ENCODE data around the gene PPM1A.
A peak's percentile ranks its signal among the peaks of the same experiment; 100 is the strongest.

PPM1A gene

DNA sequence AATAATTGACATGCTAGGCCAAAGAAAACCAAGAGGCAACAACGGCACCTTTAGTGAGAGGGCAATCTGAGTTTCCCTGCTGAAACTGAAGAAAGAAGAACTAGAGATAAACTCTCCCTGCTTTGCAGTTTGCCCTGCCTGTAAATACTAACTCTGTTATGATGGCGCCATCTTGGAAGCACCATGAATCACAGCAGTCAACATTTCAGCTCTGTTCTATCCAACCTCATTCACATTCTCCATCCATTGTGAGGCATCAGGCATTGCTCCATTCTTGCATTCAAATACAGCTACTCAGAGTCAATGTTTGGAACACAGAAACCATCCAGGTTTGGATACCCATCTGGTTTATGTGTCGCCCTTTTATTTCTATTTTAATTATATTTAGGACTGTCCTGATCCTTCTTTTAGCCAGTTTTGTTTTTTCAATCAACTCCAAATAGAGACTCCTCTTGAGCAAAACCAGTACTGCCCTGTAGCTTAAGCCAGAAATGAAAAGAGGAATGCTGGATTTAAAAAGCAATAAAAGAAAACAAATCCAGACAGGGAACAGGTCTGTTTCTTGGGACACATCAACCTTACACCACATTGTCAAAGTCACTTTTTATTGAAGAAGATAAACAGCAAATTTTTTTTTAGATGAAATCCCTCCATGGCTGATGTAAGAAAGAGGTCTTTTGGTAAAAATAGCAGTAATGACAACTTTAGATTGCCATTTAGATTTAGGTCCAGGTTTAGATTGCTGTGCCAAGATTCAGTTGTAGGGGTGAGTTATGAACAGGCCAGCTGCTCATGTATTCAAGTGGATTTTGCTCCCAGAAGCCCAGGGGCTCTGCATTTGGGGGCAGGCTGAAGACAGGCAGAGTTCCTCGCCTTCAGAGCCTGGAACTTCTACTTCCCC lies 33.3 kb upstream of the PPM1A start:
- peaks cover 5% of the 10 kb centered on the region for H3K27me3 Mint-ChIP-seq
- no peak overlapping the region for H3K4me3 Mint-ChIP-seq
- DNase-seq (no peak), ATAC-seq (no peak)
- peaks cover 12% of the 10 kb centered on the region for H3K4me1 Mint-ChIP-seq
- H3K27ac Mint-ChIP-seq: no peak overlapping the region
- H3K36me3 Mint-ChIP-seq (ENCODE audit: low read depth): no peaks in the 10 kb centered on the region
- no peaks in the 10 kb centered on the region for H3K9me3 Mint-ChIP-seq

- H3K9me3 Mint-ChIP-seq: no peaks in the 10 kb centered on the region
- peaks cover 2% of the 10 kb centered on the region for H3K27me3 Mint-ChIP-seq
- no peak for DNase-seq
- H3K4me3 Mint-ChIP-seq: no peak overlapping the region
- no peak for ATAC-seq
- peaks cover 17% of the 10 kb centered on the region for H3K4me1 Mint-ChIP-seq
- H3K27ac Mint-ChIP-seq: no peak overlapping the region
- H3K36me3 Mint-ChIP-seq (ENCODE audit: low read depth): no peaks in the 10 kb centered on the region
These were observed 31.3 kb upstream of the PPM1A start for GRCh38 chr14:60217713-60218112.

GRCh38 chr14:60220084-60220483 lies 28.9 kb upstream of the PPM1A start:
- H3K27ac Mint-ChIP-seq: peak overlapping the region; percentile 41
- no peaks in the 10 kb centered on the region for H3K36me3 Mint-ChIP-seq (ENCODE audit: low read depth)
- DNase-seq (peak; percentile 11), ATAC-seq (peak; percentile 70)
- H3K4me1 Mint-ChIP-seq: peaks cover 17% of the 10 kb centered on the region
- H3K9me3 Mint-ChIP-seq: no peaks in the 10 kb centered on the region
- H3K4me3 Mint-ChIP-seq: no peak overlapping the region
- H3K27me3 Mint-ChIP-seq: no peaks in the 10 kb centered on the region

GRCh38 chr14:60220917-60221316 lies 28.1 kb upstream of the PPM1A start:
- peaks cover 17% of the 10 kb centered on the region for H3K4me1 Mint-ChIP-seq
- ATAC-seq (no peak), DNase-seq (no peak)
- H3K36me3 Mint-ChIP-seq (ENCODE audit: low read depth): no peaks in the 10 kb centered on the region
- H3K27me3 Mint-ChIP-seq: no peaks in the 10 kb centered on the region
- H3K27ac Mint-ChIP-seq: no peak overlapping the region
- H3K9me3 Mint-ChIP-seq: no peaks in the 10 kb centered on the region
- no peak overlapping the region for H3K4me3 Mint-ChIP-seq

DNA sequence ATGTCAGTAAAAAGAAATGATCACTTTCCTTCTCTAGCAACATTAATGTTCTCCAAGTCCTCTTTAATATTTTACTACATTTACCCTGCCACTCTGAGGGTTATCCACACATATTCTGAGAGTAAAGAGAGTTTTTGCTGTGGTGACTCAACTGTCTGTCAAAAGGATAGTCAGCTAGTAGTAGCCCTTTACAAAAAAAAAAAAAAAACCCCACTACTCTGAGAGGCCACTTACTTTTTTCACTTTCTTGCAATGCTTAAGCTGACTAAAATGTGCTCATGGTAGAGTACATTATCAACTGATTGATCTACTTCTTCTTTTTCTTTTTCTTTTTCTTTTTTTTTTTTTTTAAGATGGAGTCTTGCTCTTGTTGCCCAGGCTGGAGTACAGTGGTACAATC lies 27.6 kb upstream of the PPM1A start:
- Mint-ChIP-seq H3K27me3 (no peaks in the 10 kb centered on the region), H3K36me3 (ENCODE audit: low read depth) (no peaks in the 10 kb centered on the region), H3K4me3 (no peak overlapping the region), H3K4me1 (peaks cover 17% of the 10 kb centered on the region), H3K9me3 (no peaks in the 10 kb centered on the region), H3K27ac (peak overlapping the region; percentile 50)
- DNase-seq: no peak
- ATAC-seq: no peak

- Mint-ChIP-seq H3K9me3 (no peaks in the 10 kb centered on the region), H3K4me3 (no peak overlapping the region), H3K27me3 (no peaks in the 10 kb centered on the region), H3K36me3 (ENCODE audit: low read depth) (no peaks in the 10 kb centered on the region), H3K27ac (no peak overlapping the region), H3K4me1 (peaks cover 17% of the 10 kb centered on the region)
- ATAC-seq (no peak), DNase-seq (no peak)
These were observed 26.2 kb upstream of the PPM1A start for GRCh38 chr14:60222820-60223219.

- H3K9me3 Mint-ChIP-seq: no peaks in the 10 kb centered on the region
- H3K4me3 Mint-ChIP-seq: no peak overlapping the region
- DNase-seq: no peak
- H3K36me3 Mint-ChIP-seq (ENCODE audit: low read depth): no peaks in the 10 kb centered on the region
- no peak for ATAC-seq
- H3K4me1 Mint-ChIP-seq: peaks cover 10% of the 10 kb centered on the region
- no peak overlapping the region for H3K27ac Mint-ChIP-seq
- no peaks in the 10 kb centered on the region for H3K27me3 Mint-ChIP-seq
These were observed 23.8 kb upstream of the PPM1A start for GRCh38 chr14:60225265-60225664.

DNA sequence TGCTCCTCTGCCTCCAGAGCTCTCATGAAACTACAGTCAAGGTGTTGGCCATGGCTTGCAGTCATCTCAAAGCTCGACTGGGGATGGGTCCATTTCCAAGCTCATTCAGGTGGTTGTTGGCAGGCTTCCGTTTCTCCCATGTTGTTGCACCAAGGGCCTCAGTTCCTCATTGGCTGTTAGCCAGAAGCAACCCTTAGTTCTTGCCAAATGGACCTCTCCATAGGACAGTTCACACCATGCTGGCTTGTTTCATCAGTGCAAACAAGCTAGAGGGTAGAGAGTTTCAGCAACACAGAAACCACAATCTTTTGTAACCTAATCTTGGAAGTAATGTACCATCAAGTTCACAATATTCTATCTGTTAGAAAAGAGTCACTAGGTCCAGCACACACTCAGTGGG lies 22.7 kb upstream of the PPM1A start:
- peaks cover 2% of the 10 kb centered on the region for H3K4me1 Mint-ChIP-seq
- H3K9me3 Mint-ChIP-seq: peaks cover 4% of the 10 kb centered on the region
- DNase-seq (no peak), ATAC-seq (no peak)
- H3K36me3 Mint-ChIP-seq (ENCODE audit: low read depth): no peaks in the 10 kb centered on the region
- no peak overlapping the region for H3K4me3 Mint-ChIP-seq
- H3K27me3 Mint-ChIP-seq: no peaks in the 10 kb centered on the region
- no peak overlapping the region for H3K27ac Mint-ChIP-seq

DNA sequence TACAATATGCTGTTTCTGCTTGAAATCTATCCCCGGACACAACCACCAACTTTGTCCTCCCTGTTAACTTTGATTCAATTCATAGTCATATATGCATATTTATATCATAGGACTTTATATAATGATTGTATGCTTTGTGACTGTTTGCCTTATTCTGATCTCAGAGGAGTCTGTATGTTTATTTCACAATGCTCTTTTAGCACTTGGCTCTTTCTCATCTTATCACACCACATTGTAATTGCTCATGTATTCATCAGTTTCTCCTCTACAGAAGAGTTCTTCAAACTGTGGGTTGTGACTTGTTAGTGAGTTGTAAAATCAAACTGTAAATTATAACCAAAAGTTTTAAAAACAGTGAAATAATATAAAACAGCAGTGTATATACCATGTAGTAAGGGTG lies 21.7 kb upstream of the PPM1A start:
- H3K9me3 Mint-ChIP-seq: peaks cover 7% of the 10 kb centered on the region
- no peaks in the 10 kb centered on the region for H3K4me1 Mint-ChIP-seq
- no peaks in the 10 kb centered on the region for H3K27me3 Mint-ChIP-seq
- no peak overlapping the region for H3K4me3 Mint-ChIP-seq
- no peak overlapping the region for H3K27ac Mint-ChIP-seq
- ATAC-seq (no peak), DNase-seq (no peak)
- H3K36me3 Mint-ChIP-seq (ENCODE audit: low read depth): peaks cover 1% of the 10 kb centered on the region

GRCh38 chr14:60229614-60230013 lies 19.4 kb upstream of the PPM1A start:
- H3K27me3 Mint-ChIP-seq: peaks cover 2% of the 10 kb centered on the region
- no peak overlapping the region for H3K4me3 Mint-ChIP-seq
- peaks cover 17% of the 10 kb centered on the region for H3K9me3 Mint-ChIP-seq
- H3K4me1 Mint-ChIP-seq: no peaks in the 10 kb centered on the region
- no peak overlapping the region for H3K27ac Mint-ChIP-seq
- ATAC-seq: no peak
- no peak for DNase-seq
- peaks cover 2% of the 10 kb centered on the region for H3K36me3 Mint-ChIP-seq (ENCODE audit: low read depth)

DNA sequence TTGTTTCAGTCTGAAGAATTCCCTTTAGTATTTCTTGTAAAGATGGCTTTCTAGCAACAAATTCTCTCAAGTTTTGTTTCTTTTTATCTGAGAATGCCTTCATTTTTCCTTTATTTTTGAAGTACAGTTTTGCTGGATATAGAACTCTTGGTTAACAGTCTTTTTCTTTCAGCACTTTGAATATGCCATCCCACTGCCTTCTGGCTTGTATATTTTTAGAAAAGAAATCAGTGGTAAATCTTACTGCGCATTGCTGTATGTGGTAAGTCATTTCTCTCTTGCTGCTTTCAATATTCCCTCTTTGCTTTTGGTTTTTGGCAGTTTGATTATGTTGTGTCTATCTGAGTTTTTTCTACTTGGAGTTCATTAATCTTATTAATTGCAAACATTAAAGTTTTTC lies 16.8 kb upstream of the PPM1A start:
- H3K4me3 Mint-ChIP-seq: no peak overlapping the region
- DNase-seq: no peak
- peaks cover 2% of the 10 kb centered on the region for H3K27me3 Mint-ChIP-seq
- no peak overlapping the region for H3K27ac Mint-ChIP-seq
- peaks cover 17% of the 10 kb centered on the region for H3K9me3 Mint-ChIP-seq
- H3K4me1 Mint-ChIP-seq: no peaks in the 10 kb centered on the region
- ATAC-seq: no peak
- H3K36me3 Mint-ChIP-seq (ENCODE audit: low read depth): peaks cover 2% of the 10 kb centered on the region

- Mint-ChIP-seq H3K4me1 (no peaks in the 10 kb centered on the region), H3K27ac (no peak overlapping the region), H3K4me3 (no peak overlapping the region), H3K9me3 (peaks cover 17% of the 10 kb centered on the region), H3K36me3 (ENCODE audit: low read depth) (peaks cover 2% of the 10 kb centered on the region), H3K27me3 (peaks cover 2% of the 10 kb centered on the region)
- DNase-seq (no peak), ATAC-seq (no peak)
These were observed 15.8 kb upstream of the PPM1A start for GRCh38 chr14:60233251-60233650.

GRCh38 chr14:60233891-60234290 lies 15.1 kb upstream of the PPM1A start:
- DNase-seq (no peak), ATAC-seq (no peak)
- Mint-ChIP-seq H3K4me1 (no peaks in the 10 kb centered on the region), H3K36me3 (ENCODE audit: low read depth) (peaks cover 2% of the 10 kb centered on the region), H3K4me3 (no peak overlapping the region), H3K9me3 (peaks cover 17% of the 10 kb centered on the region), H3K27me3 (peaks cover 2% of the 10 kb centered on the region), H3K27ac (no peak overlapping the region)

DNA sequence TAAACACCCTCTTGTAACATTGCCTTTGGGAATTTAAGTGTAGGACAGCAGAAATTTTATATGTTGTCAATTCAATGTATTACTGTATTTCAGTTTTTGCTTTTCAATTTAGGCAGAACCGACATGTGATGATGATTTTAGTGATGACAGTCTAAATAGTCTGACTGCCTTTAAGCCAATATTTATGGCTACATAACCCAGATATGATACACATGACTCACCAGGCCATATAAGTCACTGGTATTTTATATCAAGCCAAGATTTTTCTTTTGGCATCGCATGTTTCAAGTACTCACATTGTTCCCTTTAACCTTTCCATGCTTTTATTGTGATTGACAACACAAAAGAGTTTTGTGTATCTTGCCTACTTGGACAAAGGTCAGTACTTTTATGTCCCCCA lies 13.6 kb upstream of the PPM1A start:
- Mint-ChIP-seq H3K9me3 (peaks cover 17% of the 10 kb centered on the region), H3K4me1 (no peaks in the 10 kb centered on the region), H3K27me3 (peaks cover 2% of the 10 kb centered on the region), H3K36me3 (ENCODE audit: low read depth) (peaks cover 2% of the 10 kb centered on the region), H3K27ac (no peak overlapping the region), H3K4me3 (no peak overlapping the region)
- ATAC-seq (no peak), DNase-seq (no peak)

GRCh38 chr14:60238955-60239354 lies 10.1 kb upstream of the PPM1A start:
- Mint-ChIP-seq H3K27me3 (no peaks in the 10 kb centered on the region), H3K27ac (no peak overlapping the region), H3K9me3 (no peaks in the 10 kb centered on the region), H3K4me1 (no peaks in the 10 kb centered on the region), H3K4me3 (no peak overlapping the region), H3K36me3 (ENCODE audit: low read depth) (no peaks in the 10 kb centered on the region)
- DNase-seq (no peak), ATAC-seq (no peak)

All from activated naive CD8-positive, alpha-beta T cell treated with anti-CD3 and anti-CD28 coated beads, Interleukin-2, amount 50 U/mL, for 24 hours (primary cell).